ENCODE measurements around the gene IL17RD. TPM values are rescaled to one million over a fixed set of nuclear protein-coding genes. Genes with fewer than 3 reads are reported as not detected.

The IL17RD gene
- total RNA-seq, 6 experiments from 2014 or later = under 0.01 to 0.40 (median 0.29) TPM

DNA sequence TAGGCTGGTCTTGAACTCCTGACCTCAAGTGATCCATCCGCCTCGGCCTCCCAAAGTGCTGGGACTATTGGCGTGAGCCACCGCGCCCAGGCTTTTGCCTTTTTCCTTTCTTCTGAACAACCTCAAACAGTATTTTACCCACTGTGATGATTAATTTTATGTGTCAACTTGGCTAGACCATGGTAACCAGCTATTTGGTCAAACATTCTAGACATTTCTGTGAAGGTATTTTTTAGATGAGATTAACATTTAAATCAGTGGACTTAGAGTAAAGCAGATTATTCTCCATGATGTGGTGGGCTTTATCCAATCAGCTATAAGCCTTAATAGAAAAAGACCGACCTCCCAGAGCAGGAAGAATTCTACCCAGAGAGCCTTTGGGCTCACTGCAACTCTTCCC lies 98.7 kb downstream of the IL17RD start:
- no peak for DNase-seq
- H3K36me3 ChIP-seq = no peaks in the 10 kb centered on the region
- no peaks in the 10 kb centered on the region for H3K9me3 ChIP-seq
- intact Hi-C loops (cut with DNase I) = no loop called here
- H3K27ac ChIP-seq = no peak overlapping the region
- H3K4me3 ChIP-seq = no peak overlapping the region
- 96% methylated on average over 6 of the region's 6 CpGs for WGBS (ENCODE audit: insufficient coverage, low coverage, low lambda C conversion rate, missing lambda C conversion rate)
- H3K4me1 ChIP-seq = no peaks in the 10 kb centered on the region
- TF ChIP-seq, protein P1, sequence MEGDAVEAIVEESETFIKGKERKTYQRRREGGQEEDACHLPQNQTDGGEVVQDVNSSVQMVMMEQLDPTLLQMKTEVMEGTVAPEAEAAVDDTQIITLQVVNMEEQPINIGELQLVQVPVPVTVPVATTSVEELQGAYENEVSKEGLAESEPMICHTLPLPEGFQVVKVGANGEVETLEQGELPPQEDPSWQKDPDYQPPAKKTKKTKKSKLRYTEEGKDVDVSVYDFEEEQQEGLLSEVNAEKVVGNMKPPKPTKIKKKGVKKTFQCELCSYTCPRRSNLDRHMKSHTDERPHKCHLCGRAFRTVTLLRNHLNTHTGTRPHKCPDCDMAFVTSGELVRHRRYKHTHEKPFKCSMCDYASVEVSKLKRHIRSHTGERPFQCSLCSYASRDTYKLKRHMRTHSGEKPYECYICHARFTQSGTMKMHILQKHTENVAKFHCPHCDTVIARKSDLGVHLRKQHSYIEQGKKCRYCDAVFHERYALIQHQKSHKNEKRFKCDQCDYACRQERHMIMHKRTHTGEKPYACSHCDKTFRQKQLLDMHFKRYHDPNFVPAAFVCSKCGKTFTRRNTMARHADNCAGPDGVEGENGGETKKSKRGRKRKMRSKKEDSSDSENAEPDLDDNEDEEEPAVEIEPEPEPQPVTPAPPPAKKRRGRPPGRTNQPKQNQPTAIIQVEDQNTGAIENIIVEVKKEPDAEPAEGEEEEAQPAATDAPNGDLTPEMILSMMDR (IDR thresholded peaks at IDR 0.05) = no peak
- TF ChIP-seq POLR2A (IDR thresholded peaks at IDR 0.05) = no peak
- no peaks in the 10 kb centered on the region for H3K27me3 ChIP-seq
- no peak for ATAC-seq

DNA sequence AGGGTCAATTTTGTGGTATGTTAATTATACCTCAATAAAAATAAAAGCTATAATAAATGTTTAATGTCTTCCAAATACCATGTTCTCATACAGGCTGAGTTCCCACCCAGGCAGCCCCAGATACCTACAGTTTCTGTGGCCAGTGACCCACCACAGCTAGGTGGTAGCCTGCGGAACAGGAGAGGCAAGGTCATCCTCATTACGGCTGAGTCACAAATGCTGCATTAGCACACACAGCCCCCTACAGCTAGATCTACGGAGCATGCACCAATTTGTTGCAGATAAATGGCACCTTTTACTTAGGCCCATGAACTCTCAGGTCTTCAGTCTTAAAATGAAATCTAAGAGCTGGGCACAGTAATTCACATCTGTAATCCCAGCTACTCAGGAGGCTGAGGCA lies 99.6 kb downstream of the IL17RD start:
- no peaks in the 10 kb centered on the region for H3K27me3 ChIP-seq
- H3K36me3 ChIP-seq = no peaks in the 10 kb centered on the region
- TF ChIP-seq, protein P1 (IDR thresholded peaks at IDR 0.05) = no peak
- no peak for TF ChIP-seq POLR2A (IDR thresholded peaks at IDR 0.05)
- intact Hi-C loops (cut with DNase I) = no loop called here
- ATAC-seq (no peak), DNase-seq (no peak)
- no peaks in the 10 kb centered on the region for H3K4me1 ChIP-seq
- H3K9me3 ChIP-seq = no peaks in the 10 kb centered on the region
- WGBS (ENCODE audit: insufficient coverage, low coverage, low lambda C conversion rate, missing lambda C conversion rate) = 97% methylated on average over 3 of the region's 3 CpGs
- H3K27ac ChIP-seq = no peak overlapping the region
- no peak overlapping the region for H3K4me3 ChIP-seq

DNA sequence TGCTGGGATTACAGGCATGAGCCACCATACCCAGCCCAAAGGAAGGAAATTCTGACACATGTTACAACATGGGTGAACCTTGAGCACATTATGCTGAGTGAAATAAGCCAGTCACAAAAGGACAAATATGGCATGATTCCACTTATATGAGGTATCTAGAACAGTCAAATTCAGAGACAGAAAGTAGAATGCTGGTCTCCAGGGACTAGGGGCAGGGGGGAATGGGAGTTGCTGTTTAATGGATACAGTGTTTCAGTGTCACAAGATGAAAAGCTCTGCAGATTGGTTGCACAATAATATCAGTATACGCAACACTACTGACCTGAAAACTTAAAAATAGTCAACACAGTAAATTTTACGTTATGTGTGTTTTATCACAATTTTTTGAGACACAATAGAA lies 100.6 kb downstream of the IL17RD start:
- no peak for TF ChIP-seq POLR2A (IDR thresholded peaks at IDR 0.05)
- TF ChIP-seq, protein P1 (IDR thresholded peaks at IDR 0.05) = no peak

DNA sequence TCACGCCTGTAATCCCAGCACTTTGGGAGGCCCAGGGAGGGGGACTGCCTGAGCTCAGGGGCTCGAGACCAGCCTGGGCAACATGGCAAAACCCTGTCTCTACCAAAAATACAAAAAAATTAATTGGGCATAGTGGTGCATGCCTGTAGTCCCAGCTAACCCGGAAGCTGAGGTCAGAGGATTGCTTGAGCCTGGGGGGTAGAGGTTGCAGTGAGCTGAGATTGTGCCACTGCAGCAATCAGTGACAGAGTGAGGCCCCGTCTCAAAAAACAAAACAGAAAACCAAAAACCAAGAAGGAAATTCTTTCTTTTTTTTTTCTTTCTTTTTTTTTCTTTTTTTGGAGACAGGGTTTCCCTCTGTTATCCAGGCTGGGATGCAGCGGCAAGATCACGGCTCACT lies 101.2 kb downstream of the IL17RD start:
- DNase-seq (no peak), ATAC-seq (no peak)
- intact Hi-C loops (cut with DNase I) = no loop called here
- 65% methylated on average over 6 of the region's 6 CpGs for WGBS (ENCODE audit: insufficient coverage, low coverage, low lambda C conversion rate, missing lambda C conversion rate)
- H3K36me3 ChIP-seq = no peaks in the 10 kb centered on the region
- TF ChIP-seq, protein P1 (IDR thresholded peaks at IDR 0.05) = no peak
- no peak for TF ChIP-seq POLR2A (IDR thresholded peaks at IDR 0.05)
- no peaks in the 10 kb centered on the region for H3K27me3 ChIP-seq
- no peaks in the 10 kb centered on the region for H3K9me3 ChIP-seq
- H3K27ac ChIP-seq = no peak overlapping the region
- no peak overlapping the region for H3K4me3 ChIP-seq
- H3K4me1 ChIP-seq = no peaks in the 10 kb centered on the region

More for the DNA sequence above, 100.6 kb downstream of the IL17RD start:
- ATAC-seq = no peak
- no peaks in the 10 kb centered on the region for H3K27me3 ChIP-seq
- no peak overlapping the region for H3K27ac ChIP-seq
- no peaks in the 10 kb centered on the region for H3K4me1 ChIP-seq
- intact Hi-C loops (cut with DNase I) = no loop called here
- H3K36me3 ChIP-seq = no peaks in the 10 kb centered on the region
- H3K4me3 ChIP-seq = no peak overlapping the region
- no peak for DNase-seq
- 73% methylated on average over 2 of the region's 2 CpGs for WGBS (ENCODE audit: insufficient coverage, low coverage, low lambda C conversion rate, missing lambda C conversion rate)
- no peaks in the 10 kb centered on the region for H3K9me3 ChIP-seq

DNA sequence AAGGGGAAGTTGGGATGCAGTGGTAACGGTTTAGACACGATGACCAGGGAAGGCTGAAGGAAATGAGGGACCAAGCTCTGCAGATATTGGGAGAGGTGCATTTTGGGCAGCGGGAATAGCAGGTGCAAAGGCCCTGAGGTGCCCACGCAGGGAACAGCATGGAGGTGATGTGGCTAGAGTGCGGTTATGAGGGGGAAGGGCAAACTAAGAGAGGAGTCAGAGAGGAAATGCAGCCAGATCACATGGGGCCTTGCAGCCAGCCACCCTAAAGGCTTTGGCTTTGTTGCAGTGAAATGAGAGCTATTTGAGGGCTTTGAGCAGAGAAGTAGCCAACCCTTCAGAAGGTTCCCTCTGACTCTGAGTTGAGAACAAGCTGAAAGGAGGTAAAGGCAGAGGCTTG lies 102.1 kb downstream of the IL17RD start:
- ATAC-seq (peak in 1 of 4 donors; percentile 42), DNase-seq (no peak)
- WGBS (ENCODE audit: insufficient coverage, low coverage, low lambda C conversion rate, missing lambda C conversion rate) = 54% methylated on average over 4 of the region's 5 CpGs
- H3K27ac ChIP-seq = no peak overlapping the region
- H3K4me3 ChIP-seq = no peak overlapping the region
- H3K27me3 ChIP-seq = no peaks in the 10 kb centered on the region
- H3K9me3 ChIP-seq = no peaks in the 10 kb centered on the region
- no peaks in the 10 kb centered on the region for H3K36me3 ChIP-seq
- TF ChIP-seq, protein P1 (IDR thresholded peaks at IDR 0.05) = no peak
- no peak for TF ChIP-seq POLR2A (IDR thresholded peaks at IDR 0.05)
- H3K4me1 ChIP-seq = no peaks in the 10 kb centered on the region
- intact Hi-C loops (cut with DNase I) = no loop called here
